ENCODE measurements around the gene HAND2.

The HAND2 gene

GRCh38 chr4:173572493-173573129 lies 42.6 kb upstream of the HAND2 start:
- H3K4me3 ChIP-seq (ENCODE audit: low read depth, low read length), result no peak overlapping the region
- TF ChIP-seq MYC (IDR thresholded peaks at IDR 0.05; ENCODE audit: low read depth, low read length) (no peak), POLR2A (IDR thresholded peaks at IDR 0.05; ENCODE audit: extremely low read depth, insufficient read length) (no peak), CTCF (IDR thresholded peaks at IDR 0.05; ENCODE audit: low read depth, low read length) (no peak)
- TF ChIP-seq, protein P1, sequence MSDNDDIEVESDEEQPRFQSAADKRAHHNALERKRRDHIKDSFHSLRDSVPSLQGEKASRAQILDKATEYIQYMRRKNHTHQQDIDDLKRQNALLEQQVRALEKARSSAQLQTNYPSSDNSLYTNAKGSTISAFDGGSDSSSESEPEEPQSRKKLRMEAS (IDR thresholded peaks at IDR 0.05; ENCODE audit: low read depth, low read length), result no peak
- DNase-seq (ENCODE audit: low read depth), result no peak

DNA sequence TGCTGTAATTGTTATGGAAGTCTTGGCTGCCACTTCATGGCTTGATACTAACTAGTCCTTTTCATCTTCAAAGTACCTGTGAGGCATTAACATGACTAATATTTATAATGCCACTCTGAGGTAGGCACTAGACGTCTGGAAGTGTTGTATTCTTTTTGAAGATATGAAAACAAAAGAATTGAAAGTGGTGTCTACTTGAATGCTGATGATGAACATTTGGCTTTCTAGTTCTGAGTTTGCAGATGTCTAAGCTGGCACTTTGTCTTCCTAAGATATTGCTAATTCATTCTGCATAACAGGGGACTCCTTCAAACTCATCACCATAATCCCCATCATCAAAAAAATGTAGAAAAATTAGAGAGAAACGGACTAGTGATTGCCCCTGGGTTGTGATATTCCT lies 41.6 kb upstream of the HAND2 start:
- TF ChIP-seq POLR2A (IDR thresholded peaks at IDR 0.05; ENCODE audit: extremely low read depth, insufficient read length), result no peak
- no peak for TF ChIP-seq MYC (IDR thresholded peaks at IDR 0.05; ENCODE audit: low read depth, low read length)
- TF ChIP-seq, protein P1 (IDR thresholded peaks at IDR 0.05; ENCODE audit: low read depth, low read length), result no peak
- TF ChIP-seq CTCF (IDR thresholded peaks at IDR 0.05; ENCODE audit: low read depth, low read length), result no peak

DNA sequence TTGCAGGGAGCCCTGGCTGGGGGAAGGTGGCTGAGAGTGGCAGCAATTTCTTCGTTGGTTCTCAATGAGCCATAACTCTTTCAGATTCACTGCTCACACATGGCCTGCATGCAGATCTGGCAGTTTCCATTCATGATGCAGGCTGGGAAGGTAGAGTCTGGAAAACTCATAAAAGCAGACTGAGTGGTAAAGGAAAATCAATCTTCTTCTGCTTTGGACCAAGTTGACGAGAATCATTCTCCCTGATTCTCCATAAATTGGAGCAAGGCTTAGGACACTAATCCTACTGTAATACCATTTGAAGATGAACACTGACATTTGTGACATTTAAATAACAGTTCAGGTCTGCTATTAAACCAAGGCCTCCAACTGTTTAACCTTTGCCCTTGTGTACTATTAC lies 35.3 kb upstream of the HAND2 start:
- H3K4me3 ChIP-seq (ENCODE audit: low read depth, low read length), result no peak overlapping the region
- DNase-seq (ENCODE audit: low read depth), result no peak
- TF ChIP-seq CTCF (IDR thresholded peaks at IDR 0.05; ENCODE audit: low read depth, low read length), result no peak
- no peak for TF ChIP-seq POLR2A (IDR thresholded peaks at IDR 0.05; ENCODE audit: extremely low read depth, insufficient read length)
- TF ChIP-seq MYC (IDR thresholded peaks at IDR 0.05; ENCODE audit: low read depth, low read length), result no peak
- TF ChIP-seq, protein P1 (IDR thresholded peaks at IDR 0.05; ENCODE audit: low read depth, low read length), result no peak

More for the DNA sequence above, 41.6 kb upstream of the HAND2 start:
- no peak overlapping the region for H3K4me3 ChIP-seq (ENCODE audit: low read depth, low read length)
- no peak for DNase-seq (ENCODE audit: low read depth)

GRCh38 chr4:173564461-173564860 lies 34.4 kb upstream of the HAND2 start:
- no peak overlapping the region for H3K4me3 ChIP-seq (ENCODE audit: low read depth, low read length)
- no peak for TF ChIP-seq POLR2A (IDR thresholded peaks at IDR 0.05; ENCODE audit: extremely low read depth, insufficient read length)
- TF ChIP-seq, protein P1 (IDR thresholded peaks at IDR 0.05; ENCODE audit: low read depth, low read length), result no peak
- no peak for TF ChIP-seq MYC (IDR thresholded peaks at IDR 0.05; ENCODE audit: low read depth, low read length)
- no peak for TF ChIP-seq CTCF (IDR thresholded peaks at IDR 0.05; ENCODE audit: low read depth, low read length)
- DNase-seq (ENCODE audit: low read depth), result no peak

DNA sequence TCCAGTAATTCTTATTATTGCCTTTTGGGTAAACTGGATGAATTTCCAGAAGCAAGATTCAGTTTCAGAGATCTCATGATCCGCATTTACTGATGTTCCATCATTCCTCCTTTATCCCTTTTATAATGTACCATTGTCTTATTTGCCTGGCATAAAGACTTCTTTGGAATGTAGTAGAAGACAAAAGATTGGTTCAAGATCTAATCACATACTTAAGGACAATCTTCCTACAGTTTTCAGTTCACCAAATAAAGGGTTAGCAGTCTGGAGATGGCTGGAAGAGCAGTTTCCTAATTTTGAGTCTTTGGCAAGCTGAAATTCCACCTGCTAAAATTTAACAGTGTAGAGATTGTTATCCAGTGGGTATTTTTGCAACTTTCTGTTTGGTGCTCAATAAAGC lies 30.9 kb upstream of the HAND2 start:
- no peak overlapping the region for H3K4me3 ChIP-seq (ENCODE audit: low read depth, low read length)
- no peak for DNase-seq (ENCODE audit: low read depth)

More for the DNA sequence above, 30.9 kb upstream of the HAND2 start:
- TF ChIP-seq, protein P1 (IDR thresholded peaks at IDR 0.05; ENCODE audit: low read depth, low read length), result no peak
- TF ChIP-seq POLR2A (IDR thresholded peaks at IDR 0.05; ENCODE audit: extremely low read depth, insufficient read length), result no peak
- TF ChIP-seq CTCF (IDR thresholded peaks at IDR 0.05; ENCODE audit: low read depth, low read length), result no peak
- TF ChIP-seq MYC (IDR thresholded peaks at IDR 0.05; ENCODE audit: low read depth, low read length), result no peak

Data from NB4 (cell line).